ENCODE measurements around the gene PCDHGA2.
"Not testable (repeated sequence)": the region's sequence is repeated elsewhere in the genome, so short reads cannot be mapped to it uniquely, and the experiment has no call there.

The PCDHGA2 gene

DNA sequence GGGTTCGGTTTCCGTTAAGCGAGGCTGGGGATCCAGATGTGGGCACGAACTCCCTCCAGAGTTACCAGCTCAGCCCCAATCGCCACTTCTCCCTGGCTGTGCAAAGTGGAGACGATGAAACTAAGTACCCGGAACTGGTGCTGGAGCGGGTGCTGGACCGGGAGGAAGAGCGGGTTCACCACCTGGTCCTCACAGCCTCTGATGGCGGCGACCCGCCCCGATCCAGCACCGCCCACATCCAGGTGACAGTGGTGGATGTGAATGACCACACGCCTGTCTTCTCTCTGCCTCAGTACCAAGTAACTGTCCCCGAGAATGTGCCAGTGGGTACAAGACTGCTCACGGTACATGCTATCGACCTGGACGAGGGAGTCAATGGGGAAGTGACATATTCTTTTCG, 44.8 kb downstream of the PCDHGA2 start:
- no peak for ATAC-seq
- TF ChIP-seq TCF4 (CRISPR knock-in tag; IDR thresholded peaks at IDR 0.05; ENCODE audit: borderline replicate concordance) (no peak), OSR1 (CRISPR knock-in tag; IDR thresholded peaks at IDR 0.05) (no peak)

DNA sequence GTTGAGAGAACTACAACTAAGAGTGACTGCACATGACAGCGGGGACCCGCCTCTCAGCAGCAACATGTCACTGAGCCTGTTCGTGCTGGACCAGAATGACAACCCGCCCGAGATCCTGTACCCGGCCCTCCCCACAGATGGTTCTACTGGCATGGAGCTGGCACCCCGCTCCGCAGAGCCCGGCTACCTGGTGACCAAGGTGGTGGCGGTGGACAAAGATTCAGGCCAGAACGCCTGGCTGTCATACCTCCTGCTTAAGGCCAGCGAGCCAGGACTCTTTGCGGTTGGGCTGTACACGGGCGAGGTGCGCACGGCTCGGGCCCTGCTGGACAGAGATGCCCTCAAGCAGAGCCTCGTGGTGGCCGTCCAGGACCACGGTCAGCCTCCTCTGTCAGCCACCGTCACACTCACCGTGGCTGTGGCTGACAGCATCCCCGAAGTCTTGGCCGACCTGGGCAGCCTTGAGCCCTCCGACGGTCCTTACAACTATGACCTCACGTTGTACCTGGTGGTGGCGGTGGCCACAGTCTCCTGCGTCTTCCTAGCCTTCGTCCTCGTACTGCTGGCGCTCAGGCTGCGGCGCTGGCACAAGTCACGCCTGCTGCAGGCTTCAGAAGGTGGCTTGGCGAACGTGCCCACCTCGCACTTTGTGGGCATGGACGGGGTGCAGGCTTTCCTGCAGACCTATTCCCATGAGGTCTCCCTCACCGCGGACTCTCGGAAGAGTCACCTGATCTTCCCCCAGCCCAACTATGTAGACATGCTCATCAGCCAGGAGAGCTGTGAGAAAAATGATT, 46.1 kb downstream of the PCDHGA2 start:
- ATAC-seq = no peak
- TF ChIP-seq ISL1 (CRISPR knock-in tag; IDR thresholded peaks at IDR 0.05) = no peak

DNA sequence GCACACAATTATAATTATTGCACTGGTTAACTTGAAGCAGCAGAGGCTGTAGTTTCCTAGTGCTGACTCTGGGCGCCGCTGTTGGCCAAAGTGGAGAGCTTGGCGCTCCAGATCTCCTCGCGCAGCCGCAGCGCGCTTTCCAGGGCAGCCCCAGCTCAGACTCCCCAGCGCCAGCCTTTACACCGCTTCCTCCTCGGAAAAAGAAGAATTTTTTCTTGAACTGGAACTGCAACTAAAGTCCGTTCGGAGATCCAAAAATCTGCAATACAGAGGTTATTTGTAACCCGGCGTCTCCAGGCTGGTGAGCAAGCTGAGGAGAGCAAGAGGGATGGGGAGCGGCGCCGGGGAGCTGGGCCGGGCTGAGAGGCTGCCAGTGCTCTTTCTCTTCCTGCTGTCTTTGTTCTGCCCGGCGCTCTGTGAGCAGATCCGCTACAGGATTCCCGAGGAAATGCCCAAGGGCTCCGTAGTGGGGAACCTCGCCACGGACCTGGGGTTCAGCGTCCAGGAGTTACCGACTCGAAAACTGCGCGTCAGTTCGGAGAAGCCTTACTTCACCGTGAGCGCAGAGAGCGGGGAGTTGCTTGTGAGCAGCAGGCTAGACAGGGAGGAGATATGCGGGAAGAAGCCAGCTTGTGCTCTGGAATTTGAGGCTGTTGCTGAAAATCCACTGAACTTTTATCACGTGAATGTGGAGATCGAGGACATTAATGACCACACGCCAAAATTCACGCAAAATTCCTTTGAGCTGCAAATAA, 49.2 kb downstream of the PCDHGA2 start, which contains the start of gene PCDHGB4:
Gene PCDHGB4, plus strand, starts transcription at position 142 of the 755 bp plus-strand sequence. Its CDS starts 187 bp downstream, at position 329.
- ATAC-seq = not testable (repeated sequence)

DNA sequence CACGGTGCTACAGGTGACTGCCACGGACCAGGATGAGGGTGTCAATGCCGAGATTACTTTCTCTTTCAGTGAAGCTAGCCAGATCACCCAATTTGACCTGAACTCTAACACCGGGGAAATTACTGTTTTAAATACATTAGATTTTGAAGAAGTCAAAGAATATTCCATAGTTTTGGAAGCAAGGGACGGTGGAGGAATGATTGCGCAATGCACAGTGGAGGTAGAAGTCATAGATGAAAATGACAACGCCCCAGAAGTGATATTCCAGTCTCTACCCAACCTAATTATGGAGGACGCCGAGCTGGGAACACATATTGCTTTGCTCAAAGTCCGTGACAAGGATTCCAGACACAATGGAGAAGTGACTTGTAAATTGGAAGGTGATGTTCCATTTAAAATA, 50.1 kb downstream of the PCDHGA2 start:
- ATAC-seq = no peak
- TF ChIP-seq, protein P1, sequence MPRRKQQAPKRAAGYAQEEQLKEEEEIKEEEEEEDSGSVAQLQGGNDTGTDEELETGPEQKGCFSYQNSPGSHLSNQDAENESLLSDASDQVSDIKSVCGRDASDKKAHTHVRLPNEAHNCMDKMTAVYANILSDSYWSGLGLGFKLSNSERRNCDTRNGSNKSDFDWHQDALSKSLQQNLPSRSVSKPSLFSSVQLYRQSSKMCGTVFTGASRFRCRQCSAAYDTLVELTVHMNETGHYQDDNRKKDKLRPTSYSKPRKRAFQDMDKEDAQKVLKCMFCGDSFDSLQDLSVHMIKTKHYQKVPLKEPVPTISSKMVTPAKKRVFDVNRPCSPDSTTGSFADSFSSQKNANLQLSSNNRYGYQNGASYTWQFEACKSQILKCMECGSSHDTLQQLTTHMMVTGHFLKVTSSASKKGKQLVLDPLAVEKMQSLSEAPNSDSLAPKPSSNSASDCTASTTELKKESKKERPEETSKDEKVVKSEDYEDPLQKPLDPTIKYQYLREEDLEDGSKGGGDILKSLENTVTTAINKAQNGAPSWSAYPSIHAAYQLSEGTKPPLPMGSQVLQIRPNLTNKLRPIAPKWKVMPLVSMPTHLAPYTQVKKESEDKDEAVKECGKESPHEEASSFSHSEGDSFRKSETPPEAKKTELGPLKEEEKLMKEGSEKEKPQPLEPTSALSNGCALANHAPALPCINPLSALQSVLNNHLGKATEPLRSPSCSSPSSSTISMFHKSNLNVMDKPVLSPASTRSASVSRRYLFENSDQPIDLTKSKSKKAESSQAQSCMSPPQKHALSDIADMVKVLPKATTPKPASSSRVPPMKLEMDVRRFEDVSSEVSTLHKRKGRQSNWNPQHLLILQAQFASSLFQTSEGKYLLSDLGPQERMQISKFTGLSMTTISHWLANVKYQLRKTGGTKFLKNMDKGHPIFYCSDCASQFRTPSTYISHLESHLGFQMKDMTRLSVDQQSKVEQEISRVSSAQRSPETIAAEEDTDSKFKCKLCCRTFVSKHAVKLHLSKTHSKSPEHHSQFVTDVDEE (CRISPR knock-in tag; IDR thresholded peaks at IDR 0.05) = no peak
- TF ChIP-seq ARNTL (CRISPR knock-in tag; IDR thresholded peaks at IDR 0.05; ENCODE audit: borderline replicate concordance, low read depth) = no peak

DNA sequence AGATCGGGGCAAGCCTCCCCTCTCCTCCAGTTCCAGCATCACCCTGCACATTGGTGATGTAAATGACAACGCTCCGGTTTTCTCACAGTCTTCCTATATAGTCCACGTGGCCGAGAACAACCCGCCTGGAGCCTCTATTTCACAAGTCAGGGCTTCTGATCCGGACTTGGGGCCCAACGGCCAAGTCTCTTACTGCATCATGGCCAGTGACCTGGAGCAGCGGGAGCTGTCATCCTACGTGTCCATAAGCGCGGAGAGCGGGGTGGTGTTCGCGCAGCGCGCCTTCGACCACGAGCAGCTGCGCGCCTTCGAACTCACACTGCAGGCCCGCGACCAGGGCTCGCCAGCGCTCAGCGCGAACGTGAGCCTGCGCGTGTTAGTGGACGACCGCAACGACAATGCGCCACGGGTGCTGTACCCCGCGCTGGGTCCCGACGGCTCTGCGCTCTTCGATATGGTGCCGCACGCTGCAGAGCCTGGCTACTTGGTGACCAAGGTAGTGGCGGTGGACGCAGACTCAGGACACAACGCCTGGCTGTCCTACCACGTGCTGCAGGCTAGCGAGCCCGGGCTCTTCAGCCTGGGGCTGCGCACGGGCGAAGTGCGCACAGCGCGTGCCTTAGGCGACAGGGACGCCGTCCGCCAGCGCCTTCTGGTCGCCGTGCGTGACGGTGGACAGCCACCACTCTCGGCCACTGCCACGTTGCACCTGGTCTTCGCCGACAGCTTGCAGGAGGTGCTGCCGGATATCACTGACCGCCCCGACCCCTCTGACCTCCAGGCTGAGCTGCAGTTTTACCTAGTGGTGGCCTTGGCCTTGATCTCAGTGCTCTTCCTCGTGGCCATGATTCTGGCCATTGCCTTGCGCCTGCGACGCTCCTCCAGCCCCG, 50.8 kb downstream of the PCDHGA2 start:
- ATAC-seq = no peak
- TF ChIP-seq RARB (CRISPR knock-in tag; IDR thresholded peaks at IDR 0.05) (no peak), ZFP3 (CRISPR knock-in tag; IDR thresholded peaks at IDR 0.05) (no peak), SNAI2 (CRISPR knock-in tag; IDR thresholded peaks at IDR 0.05) (no peak), ZFP30 (CRISPR knock-in tag; IDR thresholded peaks at IDR 0.05) (no peak), ZNF8 (CRISPR knock-in tag; IDR thresholded peaks at IDR 0.05) (no peak), BACH2 (CRISPR knock-in tag; IDR thresholded peaks at IDR 0.05; ENCODE audit: borderline replicate concordance) (no peak), OSR1 (CRISPR knock-in tag; IDR thresholded peaks at IDR 0.05) (no peak)
- TF ChIP-seq, protein P1 (CRISPR knock-in tag; IDR thresholded peaks at IDR 0.05) = no peak
- TF ChIP-seq, protein P2, sequence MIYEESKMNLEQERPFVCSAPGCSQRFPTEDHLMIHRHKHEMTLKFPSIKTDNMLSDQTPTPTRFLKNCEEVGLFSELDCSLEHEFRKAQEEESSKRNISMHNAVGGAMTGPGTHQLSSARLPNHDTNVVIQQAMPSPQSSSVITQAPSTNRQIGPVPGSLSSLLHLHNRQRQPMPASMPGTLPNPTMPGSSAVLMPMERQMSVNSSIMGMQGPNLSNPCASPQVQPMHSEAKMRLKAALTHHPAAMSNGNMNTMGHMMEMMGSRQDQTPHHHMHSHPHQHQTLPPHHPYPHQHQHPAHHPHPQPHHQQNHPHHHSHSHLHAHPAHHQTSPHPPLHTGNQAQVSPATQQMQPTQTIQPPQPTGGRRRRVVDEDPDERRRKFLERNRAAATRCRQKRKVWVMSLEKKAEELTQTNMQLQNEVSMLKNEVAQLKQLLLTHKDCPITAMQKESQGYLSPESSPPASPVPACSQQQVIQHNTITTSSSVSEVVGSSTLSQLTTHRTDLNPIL (CRISPR knock-in tag; IDR thresholded peaks at IDR 0.05; ENCODE audit: low read depth) = no peak

DNA sequence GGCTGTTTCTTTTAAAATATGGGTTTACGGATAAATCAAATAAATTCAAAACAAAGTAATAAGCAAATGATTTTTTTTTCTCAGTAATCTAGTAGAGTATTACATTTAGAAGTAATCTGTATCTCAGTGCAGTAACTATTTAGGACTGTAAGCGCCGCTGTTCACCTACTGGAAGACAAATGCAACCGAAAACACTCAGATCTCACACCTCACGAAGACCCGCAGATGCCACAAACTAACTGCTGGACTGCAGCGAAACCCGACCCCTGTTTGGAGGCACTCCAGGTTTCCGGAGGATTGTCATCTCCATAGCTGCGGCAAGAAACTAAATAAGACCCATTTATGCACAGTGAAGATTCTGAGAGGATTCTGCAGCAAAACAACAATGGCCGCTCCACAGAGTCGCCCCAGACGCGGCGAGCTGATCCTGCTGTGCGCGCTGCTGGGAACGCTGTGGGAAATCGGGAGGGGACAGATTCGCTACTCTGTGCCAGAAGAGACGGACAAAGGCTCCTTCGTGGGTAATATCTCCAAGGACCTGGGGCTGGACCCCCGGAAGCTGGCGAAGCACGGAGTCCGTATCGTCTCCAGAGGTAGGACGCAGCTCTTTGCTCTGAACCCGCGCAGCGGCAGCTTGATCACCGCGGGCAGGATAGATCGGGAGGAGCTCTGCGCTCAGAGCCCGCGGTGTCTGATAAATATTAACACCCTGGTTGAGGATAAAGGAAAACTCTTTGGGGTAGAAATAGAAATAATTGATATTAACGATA, 54.1 kb downstream of the PCDHGA2 start, which contains the start of gene PCDHGA8:
Gene PCDHGA8, plus strand, starts transcription at position 205 of the 770 bp plus-strand sequence. Its CDS starts 181 bp downstream, at position 386.
- no peak for ATAC-seq
- TF ChIP-seq ZFP3 (CRISPR knock-in tag; IDR thresholded peaks at IDR 0.05) = no peak
- no peak for TF ChIP-seq TCF4 (CRISPR knock-in tag; IDR thresholded peaks at IDR 0.05; ENCODE audit: borderline replicate concordance)
- TF ChIP-seq SNAI2 (CRISPR knock-in tag; IDR thresholded peaks at IDR 0.05) = no peak
- TF ChIP-seq ZNF70 (CRISPR knock-in tag; IDR thresholded peaks at IDR 0.05) = no peak
- no peak for TF ChIP-seq ZNF565 (CRISPR knock-in tag; conservative IDR thresholded peaks at IDR 0.05; ENCODE audit: low read depth)
- no peak for TF ChIP-seq ARNTL (CRISPR knock-in tag; IDR thresholded peaks at IDR 0.05; ENCODE audit: borderline replicate concordance, low read depth)
- TF ChIP-seq, protein P3, sequence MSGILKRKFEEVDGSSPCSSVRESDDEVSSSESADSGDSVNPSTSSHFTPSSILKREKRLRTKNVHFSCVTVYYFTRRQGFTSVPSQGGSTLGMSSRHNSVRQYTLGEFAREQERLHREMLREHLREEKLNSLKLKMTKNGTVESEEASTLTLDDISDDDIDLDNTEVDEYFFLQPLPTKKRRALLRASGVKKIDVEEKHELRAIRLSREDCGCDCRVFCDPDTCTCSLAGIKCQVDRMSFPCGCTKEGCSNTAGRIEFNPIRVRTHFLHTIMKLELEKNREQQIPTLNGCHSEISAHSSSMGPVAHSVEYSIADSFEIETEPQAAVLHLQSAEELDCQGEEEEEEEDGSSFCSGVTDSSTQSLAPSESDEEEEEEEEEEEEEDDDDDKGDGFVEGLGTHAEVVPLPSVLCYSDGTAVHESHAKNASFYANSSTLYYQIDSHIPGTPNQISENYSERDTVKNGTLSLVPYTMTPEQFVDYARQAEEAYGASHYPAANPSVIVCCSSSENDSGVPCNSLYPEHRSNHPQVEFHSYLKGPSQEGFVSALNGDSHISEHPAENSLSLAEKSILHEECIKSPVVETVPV (CRISPR knock-in tag; IDR thresholded peaks at IDR 0.05) = no peak
- no peak for TF ChIP-seq CSDC2 (CRISPR knock-in tag; IDR thresholded peaks at IDR 0.05)
- TF ChIP-seq BACH2 (CRISPR knock-in tag; IDR thresholded peaks at IDR 0.05; ENCODE audit: borderline replicate concordance) = no peak
- no peak for TF ChIP-seq ESRRG (CRISPR knock-in tag; IDR thresholded peaks at IDR 0.05)
- TF ChIP-seq ZFP30 (CRISPR knock-in tag; IDR thresholded peaks at IDR 0.05) = no peak
